ENCODE results near the gene BIN1.

GRCh38 chr2:127096280-127096679 is 10.7 kb downstream of the BIN1 start:
- no peak for TF ChIP-seq CTCF (conservative IDR thresholded peaks at IDR 0.05)
- TF ChIP-seq EZH2 (IDR thresholded peaks at IDR 0.05; ENCODE audit: low read depth) = no peak

Measured in PC-9 (cell line).